Measurements from ENCODE around the gene APOOL. TPM values are rescaled to one million over a fixed set of nuclear protein-coding genes. Genes with fewer than 3 reads are reported as not detected.

The APOOL gene
- total RNA-seq, 1 experiment from 2014 or later: 15.4 TPM

GRCh38 chrX:85089321-85089840, 85.7 kb downstream of the APOOL start:
- Histone ChIP-seq H3K27ac (ENCODE audit: low read length) (no peak overlapping the region), H3K27me3 (ENCODE audit: low read length) (no peaks in the 10 kb centered on the region), H2AFZ (ENCODE audit: low read length) (no peak overlapping the region), H3K9me2 (replicated peaks; ENCODE audit: low read length) (no peaks in the 10 kb centered on the region), H4K20me1 (ENCODE audit: low read length) (no peaks in the 10 kb centered on the region), H3K9ac (ENCODE audit: low read length) (no peak overlapping the region), H3F3A (ENCODE audit: low read length, unreplicated experiment) (no peaks in the 10 kb centered on the region), H3K79me2 (ENCODE audit: low read length) (no peaks in the 10 kb centered on the region), H3K4me2 (ENCODE audit: low read length) (no peak overlapping the region), H3K4me1 (ENCODE audit: insufficient read depth, low read length) (no peaks in the 10 kb centered on the region), H3K36me3 (ENCODE audit: low read depth, low read length) (0 out of 2 replicates have a peak, but pooled peaks cover 4% of the 10 kb centered on the region), H3K9me3 (ENCODE audit: low read length) (no peaks in the 10 kb centered on the region), H3K4me3 (ENCODE audit: low read length) (no peak overlapping the region)
- intact Hi-C loops (cut with micrococcal nuclease): no loop called here
- no peak for DNase-seq
- ATAC-seq: no peak
- TF ChIP-seq EZH2 (IDR thresholded peaks at IDR 0.05; ENCODE audit: low read length, unreplicated experiment) (no peak), CTCF (conservative IDR thresholded peaks at IDR 0.05; ENCODE audit: low read depth, low read length) (no peak), EZH2phosphoT487 (IDR thresholded peaks at IDR 0.05; ENCODE audit: borderline replicate concordance, low read length) (no peak)
- BruUV-seq (replicated peaks): no TSS peak
- ChIA-PET POLR2A (ENCODE audit: unreplicated experiment) (no interaction called here), CTCF (no interaction called here)

GRCh38 chrX:85107407-85107806, 103.7 kb downstream of the APOOL start:
- Histone ChIP-seq H3K4me1 (ENCODE audit: insufficient read depth, low read length) (no peaks in the 10 kb centered on the region), H4K20me1 (ENCODE audit: low read length) (no peaks in the 10 kb centered on the region), H3K27me3 (ENCODE audit: low read length) (no peaks in the 10 kb centered on the region), H3K4me2 (ENCODE audit: low read length) (no peak overlapping the region), H3K79me2 (ENCODE audit: low read length) (no peaks in the 10 kb centered on the region), H3K4me3 (ENCODE audit: low read length) (no peak overlapping the region), H3F3A (ENCODE audit: low read length, unreplicated experiment) (no peaks in the 10 kb centered on the region), H3K9me3 (ENCODE audit: low read length) (no peaks in the 10 kb centered on the region), H3K9me2 (replicated peaks; ENCODE audit: low read length) (no peaks in the 10 kb centered on the region), H3K36me3 (ENCODE audit: low read depth, low read length) (no peaks in the 10 kb centered on the region), H3K27ac (ENCODE audit: low read length) (no peak overlapping the region), H2AFZ (ENCODE audit: low read length) (no peak overlapping the region), H3K9ac (ENCODE audit: low read length) (no peak overlapping the region)
- no peak for ATAC-seq
- intact Hi-C loops (cut with micrococcal nuclease): no loop called here
- no peak for TF ChIP-seq CTCF (conservative IDR thresholded peaks at IDR 0.05; ENCODE audit: low read depth, low read length)
- no peak for TF ChIP-seq EZH2 (IDR thresholded peaks at IDR 0.05; ENCODE audit: low read length, unreplicated experiment)
- no peak for TF ChIP-seq EZH2phosphoT487 (IDR thresholded peaks at IDR 0.05; ENCODE audit: borderline replicate concordance, low read length)
- CTCF ChIA-PET: no interaction called here
- DNase-seq: no peak
- BruUV-seq (replicated peaks): no TSS peak
- POLR2A ChIA-PET (ENCODE audit: unreplicated experiment): no interaction called here

GRCh38 chrX:85108165-85108564, 104.5 kb downstream of the APOOL start:
- ATAC-seq (no peak), DNase-seq (no peak)
- POLR2A ChIA-PET (ENCODE audit: unreplicated experiment): no interaction called here
- Histone ChIP-seq H3K9ac (ENCODE audit: low read length) (no peak overlapping the region), H2AFZ (ENCODE audit: low read length) (no peak overlapping the region), H3K4me3 (ENCODE audit: low read length) (no peak overlapping the region), H3K27ac (ENCODE audit: low read length) (no peak overlapping the region), H3K27me3 (ENCODE audit: low read length) (no peaks in the 10 kb centered on the region), H3F3A (ENCODE audit: low read length, unreplicated experiment) (no peaks in the 10 kb centered on the region), H3K9me2 (replicated peaks; ENCODE audit: low read length) (no peaks in the 10 kb centered on the region), H3K79me2 (ENCODE audit: low read length) (no peaks in the 10 kb centered on the region), H3K4me2 (ENCODE audit: low read length) (no peak overlapping the region), H4K20me1 (ENCODE audit: low read length) (no peaks in the 10 kb centered on the region), H3K4me1 (ENCODE audit: insufficient read depth, low read length) (no peaks in the 10 kb centered on the region), H3K9me3 (ENCODE audit: low read length) (no peaks in the 10 kb centered on the region), H3K36me3 (ENCODE audit: low read depth, low read length) (no peaks in the 10 kb centered on the region)
- intact Hi-C loops (cut with micrococcal nuclease): no loop called here
- no TSS peak for BruUV-seq (replicated peaks)
- TF ChIP-seq EZH2phosphoT487 (IDR thresholded peaks at IDR 0.05; ENCODE audit: borderline replicate concordance, low read length) (no peak), CTCF (conservative IDR thresholded peaks at IDR 0.05; ENCODE audit: low read depth, low read length) (no peak), EZH2 (IDR thresholded peaks at IDR 0.05; ENCODE audit: low read length, unreplicated experiment) (no peak)
- CTCF ChIA-PET: no interaction called here

Data from PC-3 (cell line).